GM19025 (cell line): ENCODE measurements around the gene NTMT2.
"Not testable (repeated sequence)": the region's sequence is repeated elsewhere in the genome, so short reads cannot be mapped to it uniquely, and the experiment has no call there.

Source experiments
- ATAC-seq: cut with Tn5 transposase; IDR thresholded peaks from one replicate; pipeline ENCODE4 v1.9.1; 2021; ENCODE audit warnings: mild to moderate bottlenecking, low read depth, moderate library complexity; ENCODE audit not compliant: unreplicated experiment

The NTMT2 gene

GRCh38 chr1:170155055-170155454, 9.3 kb downstream of the NTMT2 start:
- ATAC-seq, result no peak

- no peak for ATAC-seq
Measured at GRCh38 chr1:170156594-170156993, 10.8 kb downstream of the NTMT2 start.

DNA sequence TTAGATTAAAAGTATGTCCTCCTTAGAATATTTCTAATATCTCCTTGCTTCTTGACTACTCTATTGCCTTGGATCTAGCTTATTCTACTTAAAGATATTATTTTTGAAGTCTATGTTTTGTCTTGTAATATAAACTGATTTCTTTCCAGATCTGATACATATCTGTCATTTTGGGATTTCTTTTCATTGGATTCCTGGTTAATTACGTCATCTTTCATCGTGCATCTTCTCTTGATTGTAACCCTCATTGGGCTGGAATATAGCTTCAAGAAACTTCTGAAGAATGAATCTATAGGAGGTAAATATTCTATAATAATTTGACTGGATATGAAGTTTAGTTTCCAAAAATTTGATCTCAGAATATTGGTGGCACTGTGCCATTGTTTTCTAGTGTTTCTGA, 12.1 kb downstream of the NTMT2 start:
- no peak for ATAC-seq

- ATAC-seq, result no peak
Measured at GRCh38 chr1:170162459-170163246, 16.9 kb downstream of the NTMT2 start.

DNA sequence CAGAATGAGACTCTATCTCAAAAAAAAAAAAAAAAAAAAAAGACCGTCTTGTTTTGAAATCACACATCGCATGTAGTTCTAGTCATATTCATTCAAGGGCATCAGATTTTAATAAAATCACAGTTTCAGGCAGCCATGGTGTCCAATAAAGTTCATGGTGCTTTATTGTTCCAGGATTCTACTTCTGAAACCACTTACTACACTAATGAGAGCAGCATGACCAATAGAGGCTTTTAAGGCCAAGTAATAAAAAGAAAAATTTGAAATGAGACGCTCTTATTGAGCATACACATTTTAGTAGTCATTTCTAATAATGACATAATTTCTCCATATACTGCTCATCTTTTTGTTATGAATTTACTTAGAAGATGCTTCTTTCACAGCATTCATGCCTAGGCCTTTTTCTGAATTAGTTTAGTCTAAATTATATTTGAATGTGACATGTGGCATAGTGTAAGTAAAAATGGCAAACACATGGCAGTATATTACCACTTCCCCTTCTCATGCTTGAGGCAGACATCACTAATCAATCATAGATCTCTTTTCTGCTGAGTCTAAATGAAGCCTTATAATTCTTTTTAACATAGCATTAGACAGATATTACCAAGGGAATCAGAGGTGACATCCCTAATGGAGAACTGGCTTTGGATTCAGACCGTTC, 18.5 kb downstream of the NTMT2 start:
- no peak for ATAC-seq

GRCh38 chr1:170166518-170167180, 20.9 kb downstream of the NTMT2 start:
- ATAC-seq, result no peak

DNA sequence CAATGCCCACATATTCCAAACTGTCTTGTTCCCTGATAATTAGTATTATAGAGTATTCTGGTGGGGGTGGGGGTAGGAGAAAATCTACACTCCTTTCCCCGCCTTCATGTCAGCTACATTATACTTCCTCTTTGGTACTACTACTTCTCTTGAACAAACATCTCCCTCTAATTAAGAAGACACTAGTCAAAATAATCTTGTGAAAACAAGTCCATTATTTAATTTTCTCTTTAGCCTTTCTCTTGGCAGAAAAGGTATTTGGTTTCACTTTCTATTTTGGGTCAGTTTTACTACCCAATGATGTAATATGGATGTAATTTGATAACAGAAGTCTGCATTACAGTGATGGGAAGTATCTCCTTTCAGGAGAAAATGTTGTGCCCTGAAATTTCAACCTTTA, 22.5 kb downstream of the NTMT2 start:
- ATAC-seq, result no peak

DNA sequence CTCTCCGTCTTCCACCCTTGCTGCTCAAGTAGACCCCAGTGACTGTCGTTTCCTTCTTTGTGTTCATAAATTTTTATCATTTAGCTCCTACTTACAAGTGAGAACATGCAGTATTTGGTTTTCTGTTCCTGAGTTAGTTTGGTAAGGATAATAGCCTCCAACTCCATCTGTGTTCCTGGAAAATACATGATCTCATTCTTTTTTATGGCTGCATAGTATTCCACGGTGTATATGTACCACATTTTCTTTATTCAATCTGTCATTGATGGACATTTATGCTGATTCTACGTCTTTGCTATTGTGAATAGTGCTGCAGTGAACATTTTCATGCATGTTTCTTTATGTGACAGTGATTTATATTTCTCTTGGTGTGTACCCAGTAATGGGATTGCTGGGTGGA, 24.8 kb downstream of the NTMT2 start:
- ATAC-seq, result not testable (repeated sequence)

- ATAC-seq, result no peak
Measured at GRCh38 chr1:170174395-170174794, 28.6 kb downstream of the NTMT2 start.

GRCh38 chr1:170175041-170175440, 29.3 kb downstream of the NTMT2 start:
- ATAC-seq, result no peak

DNA sequence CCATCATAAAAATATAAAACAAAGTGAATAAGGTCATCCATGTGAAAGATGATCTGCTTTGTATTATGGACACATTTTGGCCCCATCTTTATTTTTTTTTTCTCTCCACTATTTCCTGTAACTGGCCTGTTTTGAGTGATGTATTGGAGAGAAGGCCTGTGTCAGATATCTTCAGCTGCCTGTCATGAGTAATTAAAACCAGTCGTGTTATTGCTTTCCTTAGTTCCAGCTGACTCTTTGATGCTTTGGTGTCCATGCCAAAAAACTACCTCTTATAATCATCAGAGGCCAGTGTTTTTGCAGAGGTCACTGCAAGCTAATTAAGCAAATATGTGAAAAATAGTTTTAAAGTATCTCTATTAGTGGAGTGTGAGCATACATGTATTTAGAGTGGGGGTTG, 29.7 kb downstream of the NTMT2 start:
- ATAC-seq, result no peak

DNA sequence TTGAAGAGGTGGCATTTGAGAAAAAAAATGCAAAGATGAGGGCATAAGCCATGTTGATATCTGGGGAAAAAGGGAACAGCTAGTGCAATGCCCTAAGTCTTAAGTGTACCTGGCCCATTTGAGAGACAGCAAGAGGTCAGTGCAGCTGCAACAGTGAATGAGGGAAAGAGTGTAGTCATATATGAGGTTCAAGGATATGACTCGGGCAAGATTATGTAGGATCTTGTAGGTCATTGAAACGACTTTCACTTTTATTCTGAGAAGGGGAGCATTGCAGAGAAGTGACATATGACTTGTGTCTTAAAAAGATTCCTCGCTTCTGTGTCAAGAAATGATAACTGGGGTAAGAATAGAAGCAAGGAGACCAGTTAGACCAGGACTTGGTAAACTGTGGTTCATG, 31.0 kb downstream of the NTMT2 start:
- ATAC-seq, result no peak

GRCh38 chr1:170182442-170182841, 36.7 kb downstream of the NTMT2 start:
- ATAC-seq, result no peak

DNA sequence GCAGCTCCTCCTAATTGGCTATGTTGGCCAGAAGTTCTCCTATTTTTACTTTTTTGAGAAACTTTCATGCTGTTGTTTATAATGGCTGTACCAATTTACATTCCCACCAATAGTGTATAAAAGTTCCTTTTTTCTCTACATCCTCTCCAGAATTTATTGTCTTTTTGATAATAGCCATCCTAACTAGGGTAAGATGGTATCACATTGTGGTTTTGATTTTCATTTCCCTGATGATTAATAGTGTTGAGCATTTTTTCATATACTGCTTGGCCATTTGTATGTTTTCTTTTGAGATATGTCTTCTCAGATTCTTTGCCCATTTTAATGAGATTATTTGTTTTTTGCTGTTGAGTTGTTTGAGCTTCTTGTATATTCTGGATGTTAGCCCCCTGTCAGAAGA, 46.8 kb downstream of the NTMT2 start:
- ATAC-seq, result no peak

DNA sequence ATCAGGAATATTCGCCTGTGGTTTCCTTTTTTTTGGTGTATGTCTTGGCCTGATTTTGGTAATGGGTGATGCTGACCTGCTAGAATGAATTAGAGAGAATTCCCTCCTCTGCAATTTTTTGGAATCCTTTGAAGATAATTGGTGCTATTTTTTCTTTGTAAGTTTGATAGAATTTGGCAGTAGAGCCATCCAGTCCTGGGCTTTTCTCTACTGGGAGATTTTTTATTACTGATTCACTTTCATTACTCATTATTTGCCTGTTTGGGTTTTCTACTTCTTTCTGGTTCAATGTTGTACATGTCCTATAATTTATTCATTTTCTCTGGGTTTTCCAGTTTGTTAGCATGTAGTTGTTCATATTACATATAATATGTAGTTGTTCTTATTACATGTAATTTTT, 48.7 kb downstream of the NTMT2 start:
- no peak for ATAC-seq

DNA sequence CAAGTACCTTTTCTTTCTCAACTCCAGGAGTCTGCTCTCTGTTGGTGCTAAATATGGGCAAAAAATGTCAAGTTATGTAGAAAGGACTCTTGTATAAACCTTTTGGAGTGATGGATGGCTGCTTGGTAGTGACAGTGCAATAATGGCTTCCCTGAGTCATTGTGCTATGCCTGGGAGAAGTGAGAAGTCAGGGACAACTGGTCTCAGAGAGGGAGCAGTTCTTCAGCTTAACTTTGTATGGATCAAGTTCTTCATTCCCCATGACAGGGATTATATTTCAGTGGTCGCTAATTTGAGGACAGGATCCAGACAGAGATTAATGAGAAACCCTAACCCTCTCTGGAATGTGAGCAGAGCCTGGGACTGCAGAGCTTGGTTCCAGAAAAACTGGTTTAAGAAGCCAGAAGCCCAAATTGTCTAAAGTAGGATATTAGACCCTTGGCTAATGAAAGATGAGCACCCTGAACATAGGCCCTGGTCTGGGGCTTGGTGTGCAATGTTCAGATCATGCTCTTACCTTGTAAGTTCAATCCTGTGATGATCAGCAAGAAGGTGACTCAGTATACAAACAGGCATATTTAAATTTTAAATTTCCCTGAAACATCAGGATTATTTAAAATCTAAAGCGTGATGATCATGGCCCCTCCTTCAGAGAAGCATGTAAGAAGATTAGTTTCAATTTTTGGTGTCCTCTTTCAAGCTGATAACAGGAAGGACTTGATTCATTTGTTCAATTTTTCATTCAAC, 50.9 kb downstream of the NTMT2 start:
- ATAC-seq, result no peak

- ATAC-seq, result no peak
Measured at GRCh38 chr1:170198090-170198489, 52.3 kb downstream of the NTMT2 start.

DNA sequence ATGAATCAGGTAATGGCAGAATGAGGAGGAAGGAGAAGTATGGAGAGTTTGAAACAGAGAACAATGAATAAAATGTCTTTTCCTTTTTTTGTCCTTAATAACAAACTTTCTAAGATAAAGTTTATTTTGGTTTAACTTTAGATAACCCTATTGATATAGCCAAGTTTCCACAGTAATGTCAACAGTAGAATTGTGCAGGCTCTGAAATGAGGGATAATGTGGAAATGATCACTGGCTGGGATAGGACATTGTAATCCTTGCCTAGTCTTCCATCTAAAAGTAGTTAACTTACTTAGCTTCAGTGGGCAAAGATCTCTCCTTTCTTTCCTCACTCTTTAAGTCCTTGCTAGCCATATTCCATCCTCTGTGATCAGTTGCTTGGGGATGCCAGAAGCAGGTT, 52.8 kb downstream of the NTMT2 start:
- no peak for ATAC-seq

DNA sequence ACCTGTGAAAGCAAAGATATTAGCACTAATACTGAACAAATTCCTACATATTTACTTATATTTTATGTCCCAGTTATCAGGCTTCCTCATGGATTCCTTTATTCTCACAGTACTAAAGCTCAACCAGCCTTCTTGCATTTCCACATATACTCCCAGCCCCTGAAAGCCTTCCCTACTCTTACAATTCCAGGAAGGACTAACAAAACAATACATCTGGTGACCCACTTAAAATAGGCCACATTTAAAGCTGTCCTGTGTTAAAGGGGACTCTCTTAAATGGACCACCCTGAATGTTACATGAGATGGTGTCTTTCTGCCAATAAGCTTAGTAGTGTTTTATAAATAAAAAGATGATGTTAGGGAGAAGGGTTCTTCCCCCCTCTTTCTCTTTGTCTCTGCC, 54.4 kb downstream of the NTMT2 start:
- no peak for ATAC-seq

- ATAC-seq, result no peak
Measured at GRCh38 chr1:170200621-170201397, 55.0 kb downstream of the NTMT2 start.
